GM21619 (cell line): ENCODE data around the gene PUS1.
"Not testable (repeated sequence)": the region's sequence is repeated elsewhere in the genome, so short reads cannot be mapped to it uniquely, and the experiment has no call there.

Experiments used
- ATAC-seq: cut with Tn5 transposase; IDR thresholded peaks from one replicate; pipeline ENCODE4 v1.9.1; 2021; ENCODE audit not compliant: unreplicated experiment

Gene PUS1

GRCh38 chr12:131928711-131929580 lies at the start of gene PUS1:
TSS of gene PUS1 (plus strand) at chr12:131929276. CDS start at chr12:131929723, 447 bp downstream.
- ATAC-seq = peak; percentile 57

DNA sequence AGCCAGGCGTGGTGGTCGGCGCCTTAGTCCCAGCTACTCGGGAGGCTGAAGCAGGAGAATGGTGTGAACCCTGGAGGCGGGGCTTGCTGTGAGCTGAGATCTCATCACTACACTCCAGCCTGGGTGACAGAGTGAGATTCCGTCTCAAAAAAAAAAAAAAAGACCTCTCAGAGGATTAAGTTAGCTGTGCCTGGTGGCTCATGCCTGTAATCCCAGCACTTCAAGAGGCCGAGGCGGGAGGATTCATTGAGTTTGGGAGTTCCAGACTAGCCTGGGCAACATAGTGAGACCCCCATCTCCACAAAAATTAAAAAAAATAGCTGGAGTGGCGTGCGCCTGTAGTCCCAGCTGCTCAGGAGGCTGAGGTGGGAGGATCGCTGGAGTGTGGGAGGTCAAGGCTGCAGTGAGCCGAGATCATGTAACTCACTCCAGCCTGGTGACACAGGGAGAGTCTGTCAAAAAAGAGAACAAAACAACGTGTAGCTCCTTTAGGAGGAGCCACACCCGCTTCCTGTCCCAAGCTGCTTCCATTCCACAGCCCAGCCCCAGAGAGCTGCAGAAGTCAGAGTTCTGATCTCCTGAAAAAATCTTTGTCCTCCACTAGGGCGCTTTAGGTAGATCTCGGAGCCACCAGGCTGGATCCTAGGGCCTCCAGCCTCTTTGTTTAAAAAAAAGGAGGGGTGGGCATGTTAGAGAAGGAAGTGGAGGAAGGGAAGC lies 46.1 kb upstream of the PUS1 start:
- ATAC-seq = no peak

DNA sequence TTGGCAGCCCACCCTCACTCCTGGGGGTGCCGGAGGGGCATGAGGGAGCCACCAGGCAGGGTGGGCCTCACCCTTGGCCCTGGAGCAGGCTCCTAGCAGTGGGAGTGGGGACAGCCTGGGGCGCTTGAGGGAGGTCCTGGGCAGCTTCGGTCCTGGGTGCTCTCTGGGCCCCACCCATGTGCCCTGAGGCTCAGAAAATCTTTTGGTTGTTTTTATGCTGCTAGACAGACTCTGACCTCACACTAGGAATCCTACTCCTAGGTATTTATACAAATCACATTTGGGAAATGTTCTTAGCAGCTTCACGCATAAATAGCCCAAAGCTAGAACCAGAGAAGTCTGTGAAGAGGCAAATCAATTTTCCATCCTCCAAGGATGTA lies 45.6 kb upstream of the PUS1 start:
- ATAC-seq = no peak

- not testable (repeated sequence) for ATAC-seq
These were observed 44.0 kb upstream of the PUS1 start for GRCh38 chr12:131885076-131885475.

DNA sequence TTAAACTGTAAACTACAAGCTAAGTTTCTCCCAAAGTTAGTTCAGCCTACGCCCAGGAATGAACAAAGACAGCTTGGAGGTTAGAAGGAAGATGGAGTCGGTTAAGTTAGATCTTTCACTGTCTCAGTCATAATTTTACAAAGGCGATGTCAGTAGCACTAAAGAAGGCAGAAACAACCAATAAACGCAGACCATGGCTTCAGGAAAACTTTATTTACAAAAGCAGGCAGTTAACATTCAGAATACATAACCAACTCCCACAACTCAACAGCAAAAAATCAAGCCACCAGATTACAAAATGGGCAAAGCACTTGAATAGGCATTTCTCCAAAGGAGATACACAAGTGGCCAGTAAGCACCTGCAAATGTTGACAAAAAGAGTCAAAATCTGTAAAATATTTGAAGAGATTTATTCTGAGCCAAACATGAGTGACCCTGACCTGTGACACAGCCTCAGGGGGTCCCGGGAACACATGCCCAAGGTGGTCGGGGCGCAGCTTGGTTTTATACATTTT lies 43.5 kb upstream of the PUS1 start:
- ATAC-seq = no peak

- ATAC-seq = not testable (repeated sequence)
These were observed 37.4 kb upstream of the PUS1 start for GRCh38 chr12:131891722-131892121.

GRCh38 chr12:131892711-131893604 lies 36.1 kb upstream of the PUS1 start:
- ATAC-seq = no peak

- no peak for ATAC-seq
These were observed 35.3 kb upstream of the PUS1 start for GRCh38 chr12:131893605-131894312.

GRCh38 chr12:131894313-131894860 lies 34.7 kb upstream of the PUS1 start, which contains the start of gene ULK1:
TSS of gene ULK1 (plus strand) at chr12:131894622. CDS start at chr12:131895002, 380 bp downstream.
- peak; percentile 76 for ATAC-seq

DNA sequence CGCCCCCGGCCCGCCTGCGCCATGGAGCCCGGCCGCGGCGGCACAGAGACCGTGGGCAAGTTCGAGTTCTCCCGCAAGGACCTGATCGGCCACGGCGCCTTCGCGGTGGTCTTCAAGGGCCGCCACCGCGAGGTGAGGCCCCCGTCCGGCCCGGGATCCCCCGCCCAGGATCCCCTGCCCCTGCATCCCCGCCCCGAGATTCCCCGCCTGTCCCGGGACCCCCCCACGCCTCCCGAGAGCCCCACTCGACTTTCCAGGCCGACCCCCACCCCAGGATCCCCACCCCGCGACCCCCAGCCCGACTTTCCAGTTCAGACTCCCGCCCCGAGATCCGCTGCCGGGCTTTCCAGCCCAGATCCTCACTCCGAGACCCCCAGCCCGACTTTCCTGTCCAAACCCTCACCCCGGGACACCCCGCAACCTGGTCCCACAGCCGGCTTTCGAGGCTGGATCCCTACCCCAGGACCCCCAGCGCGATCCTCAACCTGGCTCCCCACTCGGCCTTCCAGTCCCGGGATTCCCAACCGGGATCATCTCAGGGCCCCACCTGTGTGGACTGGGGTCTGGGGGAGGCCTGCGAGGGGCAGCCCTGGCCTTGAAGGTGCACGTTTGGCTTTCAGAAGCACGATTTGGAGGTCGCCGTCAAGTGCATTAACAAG lies 34.0 kb upstream of the PUS1 start:
- no peak for ATAC-seq

DNA sequence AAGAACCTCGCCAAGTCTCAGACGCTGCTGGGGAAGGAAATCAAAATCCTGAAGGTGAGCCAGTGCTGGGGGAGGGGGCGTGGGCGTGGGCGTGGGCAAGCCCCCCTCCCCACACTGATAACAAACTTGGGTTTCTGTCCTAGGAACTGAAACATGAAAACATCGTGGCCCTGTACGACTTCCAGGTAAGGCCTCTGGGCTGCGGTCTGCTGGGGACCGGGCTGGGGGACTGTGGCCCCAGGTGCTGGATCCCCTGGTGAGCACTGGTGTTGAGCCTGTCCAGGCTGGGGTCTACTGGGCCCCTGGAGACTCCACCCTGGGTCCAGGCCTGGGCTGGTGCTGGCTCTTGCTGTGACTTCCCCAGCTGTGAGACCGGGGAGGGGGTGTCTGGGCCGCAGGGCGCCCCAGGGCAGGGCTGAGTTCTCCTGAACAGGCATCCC lies 33.4 kb upstream of the PUS1 start:
- ATAC-seq = peak; percentile 3

DNA sequence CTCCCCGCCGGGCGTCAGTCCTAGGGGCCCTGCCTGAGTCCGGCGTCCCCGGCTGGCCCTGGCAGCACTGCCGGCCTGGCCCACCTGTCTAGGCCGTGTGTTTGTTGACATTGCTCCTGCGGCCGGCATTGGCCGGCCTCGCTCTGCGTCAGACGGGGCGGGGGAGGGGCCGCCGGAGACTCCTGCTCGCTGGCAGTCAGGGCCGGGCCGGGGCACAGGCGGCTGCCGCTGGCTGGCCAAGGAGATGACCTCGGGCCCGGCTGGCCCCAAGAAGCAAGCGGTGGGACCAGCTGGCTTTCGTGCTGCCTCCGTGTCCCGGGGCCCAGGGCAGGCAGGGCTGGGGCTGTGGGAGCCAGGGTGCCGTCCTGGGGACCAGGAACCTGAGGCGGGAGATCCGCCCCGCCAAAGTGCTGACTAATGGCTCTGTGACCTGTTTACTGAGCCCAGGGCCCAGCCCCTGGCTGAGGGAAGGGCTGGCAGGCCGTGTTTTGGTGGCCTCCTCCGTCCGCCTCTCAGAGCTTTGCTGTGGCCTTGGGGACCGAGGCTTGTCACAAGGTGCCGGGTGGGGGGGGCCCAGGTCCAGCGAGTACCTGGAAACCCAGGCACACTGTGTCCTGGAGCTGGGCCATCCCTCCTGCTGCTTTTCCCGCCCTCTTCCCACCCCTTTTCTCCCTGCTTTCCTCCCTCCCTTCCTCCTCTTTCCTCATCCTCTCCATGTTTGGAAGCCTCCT lies 32.8 kb upstream of the PUS1 start:
- peak; percentile 49 for ATAC-seq

DNA sequence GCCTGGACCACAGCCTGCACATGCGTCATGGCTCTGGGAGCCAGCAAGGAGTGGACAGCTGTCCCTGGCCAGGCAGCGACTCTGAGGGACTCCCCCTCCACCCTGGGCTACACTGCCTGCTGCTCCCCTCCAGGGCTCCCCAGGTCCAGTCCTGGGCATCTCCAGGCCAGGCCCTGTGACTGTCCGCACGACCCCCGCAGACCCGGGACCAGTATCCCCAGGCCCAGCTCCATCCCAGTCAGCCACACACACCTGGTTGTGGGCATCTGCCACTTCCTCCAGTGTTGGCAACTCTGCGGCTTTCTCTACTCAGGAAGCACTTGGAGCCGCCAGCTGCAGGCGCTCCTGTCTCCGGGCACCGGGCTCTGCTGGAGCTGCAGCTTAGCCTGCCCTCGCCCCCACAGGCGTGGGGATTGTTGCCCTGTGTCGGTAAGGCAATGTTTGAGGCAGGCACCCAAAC lies 32.2 kb upstream of the PUS1 start:
- no peak for ATAC-seq

- no peak for ATAC-seq
These were observed 31.8 kb upstream of the PUS1 start for GRCh38 chr12:131897276-131897675.

- no peak for ATAC-seq
These were observed 31.2 kb upstream of the PUS1 start for GRCh38 chr12:131897875-131898274.

DNA sequence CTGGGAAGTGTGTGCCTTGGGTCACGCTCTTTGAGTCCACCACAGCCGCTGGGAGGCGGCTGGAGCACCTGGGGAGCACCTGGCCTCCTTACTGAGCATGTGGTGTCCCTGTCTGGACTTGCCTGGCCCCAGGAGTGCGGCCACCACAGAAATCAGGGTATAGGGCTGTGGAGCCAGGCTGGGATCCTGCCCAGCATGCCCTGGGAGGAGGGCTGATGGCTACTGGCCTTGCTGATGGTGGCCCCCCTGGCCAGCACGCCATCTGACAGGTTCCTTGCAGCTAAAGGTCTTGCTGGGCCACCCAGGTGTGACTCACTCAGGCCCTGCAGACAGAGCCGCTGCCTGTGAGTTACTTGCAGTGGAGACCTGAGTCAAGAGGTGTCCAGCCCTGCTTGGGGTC lies 28.7 kb upstream of the PUS1 start:
- no peak for ATAC-seq

- no peak for ATAC-seq
These were observed 27.4 kb upstream of the PUS1 start for GRCh38 chr12:131901431-131902331.
